Activated CD8-positive, alpha-beta memory T cell treated with anti-CD3 and anti-CD28 coated beads, Interleukin-2, amount 50 U/mL, for 1 hour (primary cell): Measurements from ENCODE around the gene PXYLP1.

ENCODE experiments used
- DNase-seq: peaks from one replicate; pipeline ENCODE4 v3.0.0-alpha.2; 2020; ENCODE audit errors: extremely low read depth

Gene PXYLP1

DNA sequence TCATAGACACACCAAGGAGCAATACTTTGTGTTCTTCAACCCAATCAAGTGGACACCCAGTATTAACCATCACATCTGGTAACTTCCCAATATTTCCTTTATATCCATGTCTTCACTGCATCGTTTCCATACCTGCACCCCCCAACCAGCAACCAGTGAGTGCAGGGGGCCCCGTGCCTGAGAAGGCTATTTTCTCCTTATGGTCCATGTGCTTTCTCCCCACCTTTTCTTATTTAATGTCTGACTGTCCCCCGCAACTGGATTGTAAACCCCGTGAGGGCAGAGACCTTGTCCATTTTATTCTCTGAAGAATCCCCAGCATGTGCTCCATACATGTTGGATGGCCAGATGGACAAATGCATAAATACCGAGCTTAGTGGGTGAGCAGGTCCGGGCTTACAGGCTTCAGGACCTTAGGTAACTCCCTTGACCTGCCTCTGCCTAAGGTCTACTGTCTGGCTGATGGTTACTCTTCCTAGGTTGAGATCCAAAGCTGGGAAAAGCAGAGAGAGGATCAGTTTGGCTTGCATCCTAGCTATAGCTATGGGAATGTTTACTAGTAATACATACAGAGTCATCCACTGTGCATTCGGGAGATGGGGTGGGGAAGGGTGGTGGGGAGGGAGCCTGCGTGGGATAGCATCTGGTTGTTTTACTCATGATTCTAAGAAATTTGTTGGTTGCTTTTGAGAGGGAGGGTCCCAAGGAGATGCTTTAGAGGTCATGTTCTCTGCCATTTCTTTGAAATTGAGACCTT, 41.5 kb downstream of the PXYLP1 start:
- DNase-seq: no peak

GRCh38 chr3:141273700-141274410, 42.2 kb downstream of the PXYLP1 start:
- no peak for DNase-seq

- no peak for DNase-seq
Measured at GRCh38 chr3:141274411-141275031, 42.9 kb downstream of the PXYLP1 start.

- DNase-seq: no peak
Measured at GRCh38 chr3:141275032-141275422, 43.4 kb downstream of the PXYLP1 start.

- no peak for DNase-seq
Measured at GRCh38 chr3:141275511-141275910, 43.9 kb downstream of the PXYLP1 start.

DNA sequence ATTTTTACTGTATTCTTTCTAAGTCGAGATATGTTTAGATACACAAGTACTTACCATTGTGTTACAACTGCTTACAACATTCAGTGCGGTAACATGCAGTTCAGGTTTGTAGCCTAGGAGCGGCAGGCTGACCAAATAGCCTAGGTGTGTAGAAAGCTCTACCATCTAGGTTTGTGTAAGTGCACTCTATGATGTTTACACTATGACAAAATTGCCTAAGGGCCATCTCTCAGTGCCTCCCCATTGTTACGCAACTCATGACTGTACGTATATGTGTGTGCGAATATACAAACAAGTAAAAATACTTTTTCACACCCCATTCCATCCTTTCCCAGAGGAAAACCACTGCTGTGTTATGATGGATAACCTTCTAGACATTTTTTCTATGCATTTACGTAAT, 44.3 kb downstream of the PXYLP1 start:
- no peak for DNase-seq

GRCh38 chr3:141276398-141276797, 44.8 kb downstream of the PXYLP1 start:
- no peak for DNase-seq

DNA sequence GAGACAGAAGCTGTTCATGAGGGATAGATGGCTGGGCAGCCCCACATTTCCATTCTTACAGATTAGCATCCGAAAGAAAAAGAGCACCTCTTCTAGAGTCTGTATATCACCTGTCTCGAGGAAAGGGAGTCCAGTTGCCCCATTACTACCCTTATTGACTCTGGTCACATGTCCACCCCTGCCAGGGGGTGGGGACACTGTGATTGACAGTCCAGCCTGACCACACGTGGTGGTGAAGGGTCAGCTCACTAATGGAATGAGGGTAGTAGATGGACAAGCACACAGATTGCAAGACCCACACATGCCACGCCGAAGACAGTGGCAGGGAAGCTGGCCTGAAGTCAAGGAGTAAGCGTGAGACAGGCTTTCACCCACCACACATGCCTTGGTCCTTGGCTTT, 45.8 kb downstream of the PXYLP1 start:
- DNase-seq: no peak

DNA sequence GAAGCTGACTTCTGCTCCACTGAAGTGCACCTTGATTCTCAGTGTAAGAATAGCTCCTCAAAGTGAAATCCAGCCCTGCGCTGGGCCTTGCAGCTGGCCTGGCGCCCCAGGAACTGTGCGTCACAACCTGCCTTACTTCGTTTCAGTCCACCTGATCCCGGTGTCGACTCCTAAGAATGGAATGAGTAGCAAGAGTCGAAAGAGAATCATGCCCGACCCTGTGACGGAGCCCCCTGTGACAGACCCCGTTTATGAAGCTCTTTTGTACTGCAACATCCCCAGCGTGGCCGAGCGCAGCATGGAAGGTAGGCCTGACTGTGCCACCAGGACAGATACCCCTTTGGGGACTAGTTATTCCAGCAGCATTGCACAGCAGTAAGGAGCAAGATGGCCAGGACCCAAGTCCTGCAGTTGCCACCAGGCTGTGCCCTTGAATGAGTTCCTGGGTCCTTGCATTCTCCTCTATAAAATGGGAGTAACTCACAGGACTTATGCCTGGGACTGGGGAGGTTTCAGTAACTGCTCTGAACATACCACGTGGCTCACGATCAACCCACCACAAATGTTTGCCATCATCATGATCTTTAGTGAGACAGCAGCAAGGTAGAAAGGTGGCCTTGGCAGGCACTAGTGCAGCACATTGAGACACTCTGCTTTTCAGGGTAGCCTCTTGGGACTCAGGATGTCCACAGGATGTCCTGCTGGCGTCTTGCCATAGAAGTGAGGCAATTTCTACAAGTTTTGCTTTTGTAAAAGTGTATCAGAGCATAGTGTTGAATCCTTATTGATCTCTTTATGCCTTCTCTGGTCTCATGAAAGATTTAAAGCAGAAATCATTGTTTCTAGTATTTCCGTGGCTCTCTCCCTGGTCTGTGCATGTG, 46.8 kb downstream of the PXYLP1 start:
- DNase-seq: no peak

GRCh38 chr3:141279077-141279967, 47.7 kb downstream of the PXYLP1 start:
- no peak for DNase-seq

GRCh38 chr3:141280086-141280485, 48.5 kb downstream of the PXYLP1 start:
- DNase-seq: no peak

GRCh38 chr3:141280690-141281089, 49.1 kb downstream of the PXYLP1 start:
- no peak for DNase-seq

DNA sequence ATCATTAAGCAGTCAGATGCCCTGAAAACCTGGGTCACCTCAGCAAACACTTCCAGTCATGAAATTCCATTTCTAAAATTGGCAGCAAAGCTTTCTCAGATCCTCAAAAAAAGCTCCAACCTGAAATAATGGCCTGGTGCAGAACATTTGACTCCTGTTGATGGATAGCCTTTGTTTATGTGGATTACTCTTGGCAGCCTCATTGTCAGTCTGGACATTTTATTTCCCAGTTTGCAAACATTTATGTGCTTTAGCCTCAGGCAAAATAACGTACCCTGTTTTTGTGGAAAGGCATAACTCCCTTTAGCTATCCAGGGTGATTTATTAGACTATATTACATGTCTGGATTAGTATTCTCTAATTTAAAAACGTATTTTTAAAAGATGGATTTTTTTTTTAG, 53.9 kb downstream of the PXYLP1 start:
- DNase-seq: no peak

DNA sequence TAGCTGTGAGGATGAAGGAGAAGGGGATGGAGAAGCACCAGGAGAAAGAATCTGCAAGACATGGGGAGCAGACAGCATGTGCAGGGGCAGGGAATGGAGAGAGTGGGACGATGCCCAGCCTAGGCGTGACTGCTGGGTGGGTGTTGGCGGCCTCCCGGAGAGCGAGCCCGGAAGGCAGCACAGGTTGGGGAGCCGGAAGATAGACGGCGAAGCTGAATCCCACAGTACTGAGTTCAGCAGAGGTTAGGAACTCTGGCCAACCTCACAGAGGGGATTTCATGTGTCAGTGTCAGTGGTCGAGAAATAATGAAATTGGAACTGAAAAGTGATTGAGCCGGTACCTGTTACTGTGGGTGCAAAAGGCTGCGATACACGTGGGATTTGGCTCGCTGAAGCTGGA, 55.2 kb downstream of the PXYLP1 start:
- no peak for DNase-seq

DNA sequence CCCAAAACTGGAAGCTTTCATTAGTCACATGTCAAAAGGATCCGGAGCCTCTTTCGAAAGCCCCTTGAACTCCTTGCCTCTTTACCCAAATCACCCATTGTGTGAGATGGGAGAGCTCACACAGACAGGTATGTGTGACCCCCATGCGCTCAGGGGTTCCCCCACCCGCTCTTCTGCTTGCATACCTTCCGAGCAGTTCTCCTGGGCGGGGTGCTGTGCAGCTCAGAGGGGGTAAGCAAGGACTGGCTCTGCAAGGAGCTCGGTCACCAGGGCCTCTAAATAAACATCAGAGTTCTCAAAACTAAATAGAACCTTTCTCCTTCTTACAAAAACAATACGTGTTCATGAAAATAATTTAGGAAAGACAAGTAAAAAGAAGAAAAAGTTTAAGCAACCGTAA, 55.7 kb downstream of the PXYLP1 start:
- DNase-seq: no peak

DNA sequence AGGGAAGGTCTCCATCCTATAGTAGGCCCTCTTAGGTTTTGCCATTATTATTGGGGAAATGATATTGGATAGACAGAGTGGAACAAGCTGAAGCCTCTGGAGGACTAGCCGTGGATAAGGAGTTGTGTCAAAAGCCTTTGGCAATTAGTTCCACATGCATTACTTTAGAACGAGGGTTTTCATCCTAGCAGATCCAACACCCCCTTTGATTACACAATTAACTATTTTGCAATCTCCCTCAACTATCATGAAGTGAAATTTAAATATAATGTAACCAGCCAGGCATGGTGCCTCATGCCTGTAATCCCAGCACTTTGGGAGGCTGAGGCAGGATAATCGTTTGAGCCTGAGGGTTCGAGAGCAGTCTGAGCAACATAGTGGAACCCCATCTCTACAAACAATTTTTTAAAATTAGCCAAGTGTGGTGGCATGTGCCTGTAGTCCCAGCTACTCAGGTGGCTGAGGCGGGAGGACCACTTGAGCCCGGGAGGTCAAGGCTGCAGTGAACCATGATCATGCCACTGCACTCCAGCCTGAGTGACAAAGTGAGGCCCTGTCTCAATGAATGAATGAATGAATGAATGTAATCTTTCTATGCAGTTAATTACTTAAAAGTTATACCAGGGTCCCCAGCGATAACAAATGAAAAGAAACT, 56.8 kb downstream of the PXYLP1 start:
- DNase-seq: no peak

DNA sequence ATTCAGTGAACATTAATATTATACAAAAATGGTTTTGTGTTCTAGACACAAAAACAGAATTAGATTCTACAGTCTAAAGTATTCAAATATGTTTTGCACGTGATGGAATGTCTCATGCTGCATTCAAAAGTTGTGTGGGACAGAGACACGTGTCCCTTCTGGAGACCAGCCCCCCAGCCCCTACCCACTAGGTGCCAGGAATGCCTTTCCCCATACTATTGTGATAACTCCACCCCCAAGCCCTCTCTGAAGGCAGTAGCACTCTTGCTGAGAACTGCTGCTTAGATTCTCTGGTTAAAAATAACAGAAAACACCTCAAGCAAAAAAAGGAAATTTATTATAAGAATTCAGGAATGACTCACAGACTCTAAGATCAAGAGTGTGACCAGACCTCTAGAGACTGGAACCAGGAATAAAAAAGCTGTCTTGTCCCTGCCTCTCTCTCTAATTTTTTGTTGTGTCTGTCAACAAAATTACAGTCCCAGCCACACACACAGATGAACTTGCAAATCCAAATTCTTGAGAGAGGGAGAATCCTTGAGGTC, 57.7 kb downstream of the PXYLP1 start:
- DNase-seq: no peak

GRCh38 chr3:141291559-141292355, 60.1 kb downstream of the PXYLP1 start:
- no peak for DNase-seq

GRCh38 chr3:141292356-141293058, 60.9 kb downstream of the PXYLP1 start:
- DNase-seq: no peak
